Kidney epithelial cell (primary cell): ENCODE results near the gene AFF3. TPM values are rescaled to one million over a fixed set of nuclear protein-coding genes. Genes with fewer than 3 reads are reported as not detected.
"Not testable (repeated sequence)": the region's sequence is repeated elsewhere in the genome, so short reads cannot be mapped to it uniquely, and the experiment has no call there.

ENCODE experiments used
- DNase-seq: peaks from one replicate; pipeline ENCODE4 v3.0.0-alpha.2; 2010; ENCODE audit warnings: low read depth
- H3K27me3 ChIP-seq: 2 replicates; pipeline ENCODE4 v1.6.0; 2011; ENCODE audit warnings: low read length; ENCODE audit not compliant: control insufficient read depth, insufficient read depth
- H3K36me3 ChIP-seq: 2 replicates; pipeline ENCODE4 v1.5.1; 2011; ENCODE audit warnings: low read length; ENCODE audit not compliant: control insufficient read depth, insufficient read depth
- H3K4me3 ChIP-seq: 2 replicates; pipeline ENCODE4 v1.5.1; 2011; ENCODE audit warnings: low read depth, mild to moderate bottlenecking, control low read depth, low read length
- total RNA-seq: library from RNA; depleted of rRNA; stranded (reverse); fragments of >200 nt; gene quantifications from 2 replicates; pipeline ENCODE4 v1.2.3, GENCODE V29; 2015
- TF ChIP-seq, protein P1 (sequence below): IDR thresholded peaks from 2 replicates; pipeline ENCODE4 v1.5.1; 2011; ENCODE audit warnings: mild to moderate bottlenecking, moderate library complexity, low read length, control low read depth, inconsistent platforms; ENCODE audit not compliant: insufficient read depth, poor library complexity, severe bottlenecking

AFF3 gene
- total RNA-seq, 1 donor from 2014 or later = 13.9 TPM

DNA sequence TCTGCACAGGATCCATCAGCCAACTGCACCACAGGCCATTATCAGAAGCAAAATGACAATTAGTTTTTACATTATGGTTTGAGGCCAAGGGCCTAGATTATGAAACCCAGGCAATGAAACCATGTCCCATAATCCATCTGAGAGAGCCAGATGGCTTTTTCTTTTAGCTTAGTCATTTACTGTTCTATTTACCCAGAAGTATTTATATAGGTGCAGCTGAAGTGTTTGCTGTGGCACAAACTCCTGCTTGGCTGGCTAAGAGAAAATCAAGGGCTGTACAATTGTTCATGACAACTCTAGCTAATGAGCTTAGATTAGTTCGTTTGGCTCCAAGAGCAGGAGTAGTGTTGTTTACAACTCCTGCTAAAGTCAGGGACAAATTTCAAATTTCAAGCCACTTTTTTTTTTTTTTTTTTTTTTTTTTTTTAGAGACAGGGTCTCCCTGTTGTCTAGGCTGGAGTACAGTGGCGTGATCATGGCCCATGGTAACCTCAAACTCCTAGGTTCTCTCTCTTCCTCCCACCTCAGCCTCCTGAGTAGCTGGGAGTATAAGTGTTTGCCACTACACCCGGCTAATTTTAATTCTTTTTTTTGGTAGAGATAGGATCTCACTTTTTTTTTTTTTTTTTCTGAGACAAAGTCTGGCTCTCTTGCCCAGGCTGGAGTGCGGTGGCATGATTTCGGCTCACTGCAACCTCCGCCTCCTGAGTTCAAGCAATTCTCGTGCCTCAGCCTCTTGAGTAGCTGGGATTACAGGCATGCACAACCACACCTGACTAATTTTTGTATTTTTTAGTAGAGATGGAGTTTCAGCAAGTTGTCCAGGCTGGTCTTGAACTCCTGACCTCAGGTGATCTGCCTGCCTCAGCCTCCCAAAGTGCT lies 634.2 kb downstream of the AFF3 start:
- no peaks in the 10 kb centered on the region for H3K36me3 ChIP-seq
- no peak overlapping the region for H3K4me3 ChIP-seq
- no peaks in the 10 kb centered on the region for H3K27me3 ChIP-seq
- DNase-seq = no peak
- TF ChIP-seq, protein P1, sequence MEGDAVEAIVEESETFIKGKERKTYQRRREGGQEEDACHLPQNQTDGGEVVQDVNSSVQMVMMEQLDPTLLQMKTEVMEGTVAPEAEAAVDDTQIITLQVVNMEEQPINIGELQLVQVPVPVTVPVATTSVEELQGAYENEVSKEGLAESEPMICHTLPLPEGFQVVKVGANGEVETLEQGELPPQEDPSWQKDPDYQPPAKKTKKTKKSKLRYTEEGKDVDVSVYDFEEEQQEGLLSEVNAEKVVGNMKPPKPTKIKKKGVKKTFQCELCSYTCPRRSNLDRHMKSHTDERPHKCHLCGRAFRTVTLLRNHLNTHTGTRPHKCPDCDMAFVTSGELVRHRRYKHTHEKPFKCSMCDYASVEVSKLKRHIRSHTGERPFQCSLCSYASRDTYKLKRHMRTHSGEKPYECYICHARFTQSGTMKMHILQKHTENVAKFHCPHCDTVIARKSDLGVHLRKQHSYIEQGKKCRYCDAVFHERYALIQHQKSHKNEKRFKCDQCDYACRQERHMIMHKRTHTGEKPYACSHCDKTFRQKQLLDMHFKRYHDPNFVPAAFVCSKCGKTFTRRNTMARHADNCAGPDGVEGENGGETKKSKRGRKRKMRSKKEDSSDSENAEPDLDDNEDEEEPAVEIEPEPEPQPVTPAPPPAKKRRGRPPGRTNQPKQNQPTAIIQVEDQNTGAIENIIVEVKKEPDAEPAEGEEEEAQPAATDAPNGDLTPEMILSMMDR = no peak

- no peak for DNase-seq
- Histone ChIP-seq H3K27me3 (no peaks in the 10 kb centered on the region), H3K36me3 (no peaks in the 10 kb centered on the region), H3K4me3 (no peak overlapping the region)
- TF ChIP-seq, protein P1 = no peak
These were observed 637.4 kb downstream of the AFF3 start for GRCh38 chr2:99504844-99505584.

- not testable (repeated sequence) for H3K4me3 ChIP-seq, H3K36me3 ChIP-seq, DNase-seq, H3K27me3 ChIP-seq
These were observed 638.6 kb downstream of the AFF3 start for GRCh38 chr2:99503662-99504416.

- DNase-seq = no peak
- Histone ChIP-seq H3K27me3 (no peaks in the 10 kb centered on the region), H3K4me3 (no peak overlapping the region), H3K36me3 (no peaks in the 10 kb centered on the region)
- TF ChIP-seq, protein P1 = no peak
These were observed 646.4 kb downstream of the AFF3 start for GRCh38 chr2:99496021-99496420.

Other genes with a start within 250 kb of the AFF3 start
- gene LONRF2, start 179.9 kb upstream of the AFF3 start, total RNA-seq = 3.3 and 4.1 TPM in 2 replicates